ENCODE measurements around the gene MPPED2. TPM values are rescaled to one million over a fixed set of nuclear protein-coding genes. Genes with fewer than 3 reads are reported as not detected.

MPPED2 gene
- total and polyA plus RNA-seq, 2 donors from 2014 or later: 10.8 to 12.9 TPM

DNA sequence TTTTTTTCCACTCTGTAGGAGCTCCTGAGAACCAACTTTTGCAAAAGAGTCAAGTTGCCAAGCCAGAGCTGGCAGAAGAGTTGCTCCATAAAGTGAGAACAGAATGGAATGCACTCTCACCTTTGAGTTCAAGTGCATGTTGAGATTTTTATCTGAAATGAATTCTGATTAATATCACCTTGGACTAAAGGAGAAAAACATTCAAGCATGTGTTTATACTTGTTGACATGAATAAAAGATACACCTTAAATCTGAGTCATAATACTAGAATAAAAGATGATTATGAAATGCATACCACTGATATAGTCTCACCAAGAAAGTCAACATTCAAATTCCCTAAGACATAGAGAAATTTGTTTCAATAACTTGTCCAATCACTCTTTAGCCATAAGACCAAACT is 225.4 kb downstream of the MPPED2 start:
- no peak for DNase-seq
- no peak for FAIRE-seq
- H3K9me3 ChIP-seq (ENCODE audit: control insufficient read depth in 2 of 3, insufficient read depth in 1 of 3, low read length in 3 of 3): no peaks in the 10 kb centered on the region
- H3K27me3 ChIP-seq (ENCODE audit: control insufficient read depth, insufficient read depth, low read length): no peaks in the 10 kb centered on the region
- no peak overlapping the region for H3K9ac ChIP-seq (ENCODE audit: low read length in 3 of 3)
- intact Hi-C loops (cut with DNase I): no loop called here
- TF ChIP-seq, protein P1, sequence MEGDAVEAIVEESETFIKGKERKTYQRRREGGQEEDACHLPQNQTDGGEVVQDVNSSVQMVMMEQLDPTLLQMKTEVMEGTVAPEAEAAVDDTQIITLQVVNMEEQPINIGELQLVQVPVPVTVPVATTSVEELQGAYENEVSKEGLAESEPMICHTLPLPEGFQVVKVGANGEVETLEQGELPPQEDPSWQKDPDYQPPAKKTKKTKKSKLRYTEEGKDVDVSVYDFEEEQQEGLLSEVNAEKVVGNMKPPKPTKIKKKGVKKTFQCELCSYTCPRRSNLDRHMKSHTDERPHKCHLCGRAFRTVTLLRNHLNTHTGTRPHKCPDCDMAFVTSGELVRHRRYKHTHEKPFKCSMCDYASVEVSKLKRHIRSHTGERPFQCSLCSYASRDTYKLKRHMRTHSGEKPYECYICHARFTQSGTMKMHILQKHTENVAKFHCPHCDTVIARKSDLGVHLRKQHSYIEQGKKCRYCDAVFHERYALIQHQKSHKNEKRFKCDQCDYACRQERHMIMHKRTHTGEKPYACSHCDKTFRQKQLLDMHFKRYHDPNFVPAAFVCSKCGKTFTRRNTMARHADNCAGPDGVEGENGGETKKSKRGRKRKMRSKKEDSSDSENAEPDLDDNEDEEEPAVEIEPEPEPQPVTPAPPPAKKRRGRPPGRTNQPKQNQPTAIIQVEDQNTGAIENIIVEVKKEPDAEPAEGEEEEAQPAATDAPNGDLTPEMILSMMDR (IDR thresholded peaks at IDR 0.05; ENCODE audit: borderline replicate concordance, extremely low read depth, insufficient read depth): no peak
- H3K27ac ChIP-seq (ENCODE audit: low read depth in 2 of 2, low read length in 2 of 2): no peak overlapping the region
- H3K36me3 ChIP-seq (ENCODE audit: control insufficient read depth in 2 of 3, insufficient read depth in 3 of 3, low read length in 3 of 3): no peaks in the 10 kb centered on the region
- no peaks in the 10 kb centered on the region for H3K4me1 ChIP-seq (ENCODE audit: control insufficient read depth in 2 of 3, insufficient read depth in 2 of 3, low read depth in 1 of 3, low read length in 3 of 3)
- H3K4me3 ChIP-seq (ENCODE audit: low read length in 3 of 3): no peak overlapping the region
